HepG2 (cell line): ENCODE data around the gene MYCBPAP. TPM values are rescaled to one million over a fixed set of nuclear protein-coding genes. Genes with fewer than 3 reads are reported as not detected.

Experiments used
- ARID4A ChIP-seq: sonication (generic); formaldehyde crosslinking; IDR thresholded peaks from 2 replicates; pipeline ENCODE4 v1.5.0; 2020; ENCODE audit warnings: mild to moderate bottlenecking, missing genetic modification reagents, borderline replicate concordance
- GTF2F1 ChIP-seq: fragments of 150-350 bp; IDR thresholded peaks from 2 replicates; pipeline ENCODE4 v1.6.1; 2014; ENCODE audit warnings: low read length
- HMGXB3 ChIP-seq: sonication (generic); formaldehyde crosslinking; IDR thresholded peaks from 2 replicates; pipeline ENCODE4 v1.4.0; 2020; ENCODE audit warnings: missing genetic modification reagents, borderline replicate concordance
- PATZ1 ChIP-seq: sonication (generic); formaldehyde crosslinking; IDR thresholded peaks from 2 replicates; pipeline ENCODE4 v1.4.0; 2020; ENCODE audit warnings: missing genetic modification reagents
- SIN3A ChIP-seq: IDR thresholded peaks from 2 replicates; pipeline ENCODE4 v1.6.1; 2011; ENCODE audit warnings: low read depth, mild to moderate bottlenecking, control low read depth, low read length, borderline replicate concordance
- TARDBP ChIP-seq: sonication (generic); formaldehyde crosslinking; IDR thresholded peaks from 2 replicates; pipeline ENCODE4 v1.8.0; 2022; ENCODE audit warnings: mild to moderate bottlenecking, missing genetic modification reagents
- TMF1 ChIP-seq: sonication (generic); formaldehyde crosslinking; IDR thresholded peaks from 2 replicates; pipeline ENCODE4 v1.8.1; 2022; ENCODE audit warnings: low read depth, missing genetic modification reagents
- ZBED4 ChIP-seq: sonication (generic); formaldehyde crosslinking; IDR thresholded peaks from 2 replicates; pipeline ENCODE4 v1.4.0; 2020; ENCODE audit warnings: missing genetic modification reagents, borderline replicate concordance
- ZNF17 ChIP-seq: sonication (generic); formaldehyde crosslinking; IDR thresholded peaks from 2 replicates; pipeline ENCODE4 v1.5.0; 2020; ENCODE audit warnings: mild to moderate bottlenecking, missing genetic modification reagents
- ZNF225 ChIP-seq: sonication (generic); formaldehyde crosslinking; IDR thresholded peaks from 2 replicates; pipeline ENCODE4 v1.4.0; 2020; ENCODE audit warnings: mild to moderate bottlenecking, missing genetic modification reagents
- ZNF672 ChIP-seq: sonication (generic); formaldehyde crosslinking; IDR thresholded peaks from 2 replicates; pipeline ENCODE4 v1.8.1; 2022; ENCODE audit warnings: missing genetic modification reagents
- ZNF766 ChIP-seq: sonication (generic); formaldehyde crosslinking; IDR thresholded peaks from 2 replicates; pipeline ENCODE4 v1.5.0; 2020; ENCODE audit warnings: missing genetic modification reagents, borderline replicate concordance
- polyA plus RNA-seq, 8 experiments: library from polyadenylated mRNA; depleted of rRNA in 3 of 8; stranded (reverse) in 7 of 8; unstranded in 1 of 8; fragments of >200 nt; fragmentation: Illumina TruSeq in 4 of 8; extraction: Trizol in 4 of 8; gene quantifications; 2 replicates each; pipeline versions ENCODE4 v1.2.1 to v1.2.3, GENCODE V29; 2011 to 2016; ENCODE audit warnings: low read depth in 4 of 8, missing spikeins in 1 of 8, mixed read lengths in 1 of 8; ENCODE audit not compliant: insufficient read depth in 1 of 8
- total RNA-seq, 5 experiments: library from RNA; depleted of rRNA; stranded (reverse); fragments of >200 nt; fragmentation: Illumina TruSeq; extraction: Trizol; gene quantifications; 2 replicates each; pipeline ENCODE4 v1.2.3, GENCODE V29; 2016; ENCODE audit warnings: low read depth in 1 of 5

Gene MYCBPAP
- total and polyA plus RNA-seq, 2 of the 13 experiments (the other 11 are each of a cell fraction or from before 2014, with no cell fraction given): 0.22 to 0.24 TPM

GRCh38 chr17:50476545-50477315 lies 31.5 kb upstream of the MYCBPAP start (continued):
- TF ChIP-seq PATZ1 (no peak), ZBED4 (peak; percentile 99), TARDBP (peak; percentile 31; the same call in 1 of the 2 replicates), ZNF672 (CRISPR knock-in tag) (no peak), ZNF17 (CRISPR knock-in tag) (no peak), TMF1 (no peak), ARID4A (CRISPR knock-in tag) (peak; percentile 49; the same call in 1 of the 2 replicates), ZNF225 (CRISPR knock-in tag) (no peak), HMGXB3 (CRISPR knock-in tag) (no peak), SIN3A (no peak), GTF2F1 (no peak), ZNF766 (CRISPR knock-in tag) (0 out of 2 replicates have a peak, but pooled peaks have one; percentile 20)
